ENCODE measurements around the gene VPS51. TPM values are rescaled to one million over a fixed set of nuclear protein-coding genes. Genes with fewer than 3 reads are reported as not detected.

The VPS51 gene
- total and polyA plus RNA-seq, 2 experiments from 2014 or later: 45.3 to 450 TPM

GRCh38 chr11:65107751-65108468 is 11.9 kb downstream of the VPS51 start:
- Mint-ChIP-seq H3K36me3 (ENCODE audit: low read depth) (peaks cover 10% of the 10 kb centered on the region; the same call in 1 of the 3 replicates), H3K27me3 (ENCODE audit: insufficient read depth, low read depth, poor library complexity) (peaks cover 18% of the 10 kb centered on the region), H3K4me3 (no peak overlapping the region), H3K4me1 (peaks cover 12% of the 10 kb centered on the region), H3K27ac (no peak overlapping the region), H3K9me3 (peaks cover 2% of the 10 kb centered on the region; the same call in 2 of the 3 replicates)
- Histone ChIP-seq H3K36me3 (ENCODE audit: insufficient read depth) (0 out of 2 replicates have a peak, but pooled peaks cover 3% of the 10 kb centered on the region), H3K27ac (ENCODE audit: low read depth) (no peak overlapping the region), H4K20me1 (replicated peaks; ENCODE audit: insufficient read depth) (peaks cover 2% of the 10 kb centered on the region; the same call in 1 of the 2 replicates), H3K79me2 (replicated peaks; ENCODE audit: insufficient read depth) (peaks cover 20% of the 10 kb centered on the region), H3K27me3 (ENCODE audit: insufficient read depth) (no peaks in the 10 kb centered on the region), H2AFZ (no peak overlapping the region), H3K4me2 (no peak overlapping the region), H3K9me2 (ENCODE audit: insufficient read depth) (no peaks in the 10 kb centered on the region), H3K4me1 (ENCODE audit: insufficient read depth) (peaks cover 7% of the 10 kb centered on the region; the same call in 1 of the 2 replicates), H3K4me3 (no peak overlapping the region), H3F3A (replicated peaks; ENCODE audit: low read depth) (peaks cover 9% of the 10 kb centered on the region; the same call in 1 of the 2 replicates)
- TF ChIP-seq ZNF331 (CRISPR knock-in tag; IDR thresholded peaks at IDR 0.05; ENCODE audit: low read depth) (no peak), ZNF114 (CRISPR knock-in tag; IDR thresholded peaks at IDR 0.05) (no peak), POLR2AphosphoS5 (IDR thresholded peaks at IDR 0.05; ENCODE audit: low read depth) (no peak), NANOG (IDR thresholded peaks at IDR 0.05; ENCODE audit: borderline replicate concordance) (no peak), STAT1 (IDR thresholded peaks at IDR 0.05; ENCODE audit: unreplicated experiment) (no peak), ETS1 (IDR thresholded peaks at IDR 0.05) (no peak), ZNF462 (CRISPR knock-in tag; IDR thresholded peaks at IDR 0.05) (no peak), EZH2phosphoT487 (IDR thresholded peaks at IDR 0.05; ENCODE audit: unreplicated experiment) (no peak), CTCF (conservative IDR thresholded peaks at IDR 0.05; ENCODE audit: low read depth in 2 of 2) (no peak), REST (IDR thresholded peaks at IDR 0.05; ENCODE audit: unreplicated experiment) (no peak)
- no peak for ATAC-seq
- no peak for DNase-seq (ENCODE audit: low spot score)
